Measurements from ENCODE around the gene ERI3. TPM values are rescaled to one million over a fixed set of nuclear protein-coding genes. Genes with fewer than 3 reads are reported as not detected.

The ERI3 gene
- total RNA-seq, 4 donors from 2014 or later: 11.2 to 30.4 (median 20.8) TPM

DNA sequence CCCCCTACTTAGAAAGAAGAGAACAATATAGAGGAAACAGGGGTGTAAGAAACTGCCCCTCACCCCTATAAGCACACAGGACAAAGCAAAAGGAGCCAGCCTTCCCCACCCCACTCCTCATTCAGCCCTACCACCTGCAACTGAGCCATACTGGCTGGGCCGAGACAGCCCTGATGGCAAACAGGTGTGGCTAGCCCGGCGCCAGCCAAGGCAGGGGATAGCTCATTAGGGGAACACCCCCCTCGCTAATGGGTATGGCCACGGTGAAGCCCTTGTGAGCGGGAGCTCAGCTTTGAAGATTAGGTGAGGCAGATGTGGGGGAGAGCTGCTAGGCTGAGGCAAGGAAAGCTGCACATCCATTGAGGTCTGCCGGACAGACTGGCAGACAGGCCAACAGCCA is 65.5 kb downstream of the ERI3 start:
- Histone ChIP-seq H3K27me3 (no peaks in the 10 kb centered on the region), H3K4me3 (no peak overlapping the region), H3K36me3 (no peaks in the 10 kb centered on the region), H3K4me1 (peaks cover 8 to 31% (median 26%) of the 10 kb centered on the region in 4 donors), H3K27ac (peak overlapping the region in 3 of 4 donors; percentile 30 to 56 (median 50)), H3K9me3 (no peaks in the 10 kb centered on the region)
- intact Hi-C loops (cut with DNase I; ENCODE audit: low total_unique reads) (no loop called here), in situ Hi-C loops (cut with MboI; ENCODE audit: low pct_ligation_motif_present in 1 of 4, low pct_unique_long_range_greater_than_20kb in 1 of 4, low sequenced_read_pairs in 3 of 4) (no loop called here)
- TF ChIP-seq, protein P1, sequence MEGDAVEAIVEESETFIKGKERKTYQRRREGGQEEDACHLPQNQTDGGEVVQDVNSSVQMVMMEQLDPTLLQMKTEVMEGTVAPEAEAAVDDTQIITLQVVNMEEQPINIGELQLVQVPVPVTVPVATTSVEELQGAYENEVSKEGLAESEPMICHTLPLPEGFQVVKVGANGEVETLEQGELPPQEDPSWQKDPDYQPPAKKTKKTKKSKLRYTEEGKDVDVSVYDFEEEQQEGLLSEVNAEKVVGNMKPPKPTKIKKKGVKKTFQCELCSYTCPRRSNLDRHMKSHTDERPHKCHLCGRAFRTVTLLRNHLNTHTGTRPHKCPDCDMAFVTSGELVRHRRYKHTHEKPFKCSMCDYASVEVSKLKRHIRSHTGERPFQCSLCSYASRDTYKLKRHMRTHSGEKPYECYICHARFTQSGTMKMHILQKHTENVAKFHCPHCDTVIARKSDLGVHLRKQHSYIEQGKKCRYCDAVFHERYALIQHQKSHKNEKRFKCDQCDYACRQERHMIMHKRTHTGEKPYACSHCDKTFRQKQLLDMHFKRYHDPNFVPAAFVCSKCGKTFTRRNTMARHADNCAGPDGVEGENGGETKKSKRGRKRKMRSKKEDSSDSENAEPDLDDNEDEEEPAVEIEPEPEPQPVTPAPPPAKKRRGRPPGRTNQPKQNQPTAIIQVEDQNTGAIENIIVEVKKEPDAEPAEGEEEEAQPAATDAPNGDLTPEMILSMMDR (IDR thresholded peaks at IDR 0.05): no peak
- no peak for TF ChIP-seq POLR2AphosphoS5 (IDR thresholded peaks at IDR 0.05)
- TF ChIP-seq EP300 (IDR thresholded peaks at IDR 0.05; ENCODE audit: low read depth): no peak
- TF ChIP-seq POLR2A (IDR thresholded peaks at IDR 0.05): no peak
- DNase-seq: peak; percentile 48
- 56% methylated on average over 7 of the region's 7 CpGs; no CpG with 5 or more reads in 1 of the 2 donors for WGBS, 2 donors (ENCODE audit: low coverage in 1 of 2)

DNA sequence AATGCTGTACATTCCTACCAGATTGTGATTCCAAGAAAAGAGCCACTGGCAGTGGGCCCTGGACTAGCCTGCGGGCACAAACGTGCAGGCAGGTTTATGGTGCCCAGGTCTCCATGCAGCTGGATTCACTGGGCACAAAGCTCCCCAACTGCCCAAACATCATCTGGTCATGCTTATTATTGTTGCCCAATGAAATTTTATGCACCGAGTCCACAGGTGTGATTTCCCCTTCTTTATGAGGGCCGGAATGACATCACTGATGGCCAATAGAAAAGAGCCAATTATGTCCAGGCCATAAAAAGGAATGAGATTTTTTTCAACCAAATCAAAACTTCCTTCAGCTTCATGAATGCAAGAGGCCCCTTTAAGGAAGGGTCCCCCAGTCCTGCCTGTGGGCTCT is 66.2 kb downstream of the ERI3 start:
- DNase-seq: peak; percentile 35
- 58 to 80% methylated on average over 2 to 4 of the region's 4 CpGs for WGBS, 2 donors (ENCODE audit: low coverage in 1 of 2)
- in situ Hi-C loops (cut with MboI; ENCODE audit: low pct_ligation_motif_present in 1 of 4, low pct_unique_long_range_greater_than_20kb in 1 of 4, low sequenced_read_pairs in 3 of 4) (no loop called here), intact Hi-C loops (cut with DNase I; ENCODE audit: low total_unique reads) (no loop called here)
- H3K27ac ChIP-seq: peak overlapping the region in 3 of 4 donors; percentile 41 to 56 (median 50)
- no peaks in the 10 kb centered on the region for H3K36me3 ChIP-seq
- no peak overlapping the region for H3K4me3 ChIP-seq
- peaks cover 1 to 24% (median 20%) of the 10 kb centered on the region in 4 donors for H3K4me1 ChIP-seq
- no peaks in the 10 kb centered on the region for H3K9me3 ChIP-seq
- no peaks in the 10 kb centered on the region for H3K27me3 ChIP-seq
- TF ChIP-seq EP300 (IDR thresholded peaks at IDR 0.05; ENCODE audit: low read depth): no peak
- TF ChIP-seq POLR2AphosphoS5 (IDR thresholded peaks at IDR 0.05): peak in 1 of 3 donors; percentile 11

DNA sequence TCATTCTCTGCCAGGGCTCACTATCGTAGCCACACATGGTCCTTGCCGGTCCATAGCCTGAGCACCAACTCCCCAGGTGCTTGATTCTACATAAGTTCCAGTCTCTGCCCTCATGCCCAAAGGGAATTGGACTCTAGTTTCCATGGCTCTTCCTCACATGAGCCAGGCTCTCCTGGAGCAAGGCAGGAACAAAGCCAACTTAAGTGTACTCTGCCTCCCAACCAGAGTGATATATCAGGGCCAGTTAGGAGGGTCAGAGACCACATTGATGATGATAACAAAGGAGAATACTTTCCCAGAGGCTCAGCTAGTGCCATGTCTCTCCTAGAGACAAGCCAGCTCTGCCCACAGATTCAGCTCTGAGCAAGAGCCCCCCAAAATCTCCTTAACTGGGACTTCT is 70.9 kb downstream of the ERI3 start:
- peak overlapping the region in 3 of 4 donors; percentile 3 to 58 (median 29) for H3K27ac ChIP-seq
- H3K9me3 ChIP-seq: no peaks in the 10 kb centered on the region
- H3K27me3 ChIP-seq: no peaks in the 10 kb centered on the region
- peaks cover 0 to 16% (median 14%) of the 10 kb centered on the region in 4 donors for H3K4me1 ChIP-seq
- 97% methylated on average over 2 of the region's 2 CpGs; no CpG with 5 or more reads in 1 of the 2 donors for WGBS, 2 donors (ENCODE audit: low coverage in 1 of 2)
- TF ChIP-seq POLR2A (IDR thresholded peaks at IDR 0.05) (no peak), POLR2AphosphoS5 (IDR thresholded peaks at IDR 0.05) (no peak), EP300 (IDR thresholded peaks at IDR 0.05; ENCODE audit: low read depth) (no peak)
- TF ChIP-seq, protein P1 (IDR thresholded peaks at IDR 0.05): no peak
- no peaks in the 10 kb centered on the region for H3K36me3 ChIP-seq
- no peak for DNase-seq
- no peak overlapping the region for H3K4me3 ChIP-seq
- intact Hi-C loops (cut with DNase I; ENCODE audit: low total_unique reads): no loop called here
- in situ Hi-C loops (cut with MboI; ENCODE audit: low pct_ligation_motif_present in 1 of 4, low pct_unique_long_range_greater_than_20kb in 1 of 4, low sequenced_read_pairs in 3 of 4): no loop called here

DNA sequence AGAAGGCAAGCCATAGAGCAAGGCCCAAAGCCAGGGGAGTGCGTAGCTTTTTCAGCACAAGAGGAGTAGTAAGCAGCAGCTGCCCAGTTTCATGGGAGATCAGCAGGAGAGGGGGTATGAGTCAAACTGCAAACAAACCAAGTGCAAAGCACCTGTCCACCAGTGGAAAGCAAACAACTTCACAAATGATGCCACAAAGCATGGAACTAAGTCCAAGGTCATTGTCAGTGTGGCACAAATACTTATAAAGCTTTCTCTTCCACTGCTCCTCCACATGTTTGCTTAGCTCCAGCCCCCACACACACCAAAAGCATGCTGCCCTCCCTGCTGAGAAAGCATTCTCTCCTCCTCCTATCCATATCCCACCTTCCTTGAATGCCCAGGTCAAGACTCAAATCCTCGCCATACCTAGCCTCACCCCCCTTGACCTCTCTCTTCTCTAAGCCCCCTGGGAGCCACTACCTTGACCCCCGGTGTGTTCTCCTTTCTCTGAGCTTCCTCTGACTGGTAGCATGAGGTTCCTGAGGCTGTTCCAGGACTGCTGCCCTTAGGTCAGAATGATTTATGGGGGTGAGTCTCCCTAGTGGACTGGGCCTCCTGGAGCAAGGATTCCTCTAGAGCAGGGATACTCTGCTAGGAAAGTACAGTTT is 71.4 kb downstream of the ERI3 start:
- Histone ChIP-seq H3K36me3 (no peaks in the 10 kb centered on the region), H3K27ac (peak overlapping the region; percentile 3 to 58 (median 22)), H3K27me3 (no peaks in the 10 kb centered on the region), H3K4me1 (peaks cover 0 to 12% (median 10%) of the 10 kb centered on the region in 4 donors), H3K9me3 (no peaks in the 10 kb centered on the region), H3K4me3 (no peak overlapping the region)
- 86% methylated on average over 3 of the region's 3 CpGs; no CpG with 5 or more reads in 1 of the 2 donors for WGBS, 2 donors (ENCODE audit: low coverage in 1 of 2)
- in situ Hi-C loops (cut with MboI; ENCODE audit: low pct_ligation_motif_present in 1 of 4, low pct_unique_long_range_greater_than_20kb in 1 of 4, low sequenced_read_pairs in 3 of 4) (no loop called here), intact Hi-C loops (cut with DNase I; ENCODE audit: low total_unique reads) (no loop called here)
- DNase-seq: no peak
- TF ChIP-seq POLR2A (IDR thresholded peaks at IDR 0.05) (no peak), POLR2AphosphoS5 (IDR thresholded peaks at IDR 0.05) (peak in 1 of 3 donors; percentile 31)
- TF ChIP-seq, protein P1 (IDR thresholded peaks at IDR 0.05): no peak
